GM13976 (cell line): ENCODE measurements around the gene THUMPD3.

Experiments
- DNase-seq: peaks from one replicate; pipeline ENCODE4 v3.0.0; 2012; ENCODE audit warnings: low spot score
- CTCF ChIP-seq: IDR thresholded peaks from 2 replicates; pipeline ENCODE4 v1.5.1; 2012; ENCODE audit warnings: borderline replicate concordance, mild to moderate bottlenecking; ENCODE audit not compliant: insufficient read depth; ENCODE audit errors: extremely low read depth, missing control alignments, control extremely low read depth
- in situ Hi-C: fragments of 300-500 bp; cut with MboI; formaldehyde crosslinking; loops from one replicate; pipeline ENCODE4 v1.12.0; 2022; ENCODE audit warnings: low sequenced_read_pairs, mixed read lengths, inconsistent platforms; ENCODE audit not compliant: unreplicated experiment

Gene THUMPD3

GRCh38 chr3:9379327-9379726 lies 16.5 kb downstream of the THUMPD3 start:
- no peak for TF ChIP-seq CTCF
- in situ Hi-C loops = no loop called here
- DNase-seq = no peak

- in situ Hi-C loops = no loop called here
- no peak for TF ChIP-seq CTCF
- DNase-seq = no peak
Measured at GRCh38 chr3:9380014-9380413, 17.2 kb downstream of the THUMPD3 start.

- no peak for TF ChIP-seq CTCF
- DNase-seq = no peak
- in situ Hi-C loops = no loop called here
Measured at GRCh38 chr3:9384141-9384828, 21.4 kb downstream of the THUMPD3 start.

- in situ Hi-C loops = no loop called here
- DNase-seq = no peak
- TF ChIP-seq CTCF = no peak
Measured at GRCh38 chr3:9385187-9386077, 22.6 kb downstream of the THUMPD3 start.

- in situ Hi-C loops = no loop called here
- DNase-seq = no peak
- TF ChIP-seq CTCF = no peak
Measured at GRCh38 chr3:9386078-9386459, 23.2 kb downstream of the THUMPD3 start.

- TF ChIP-seq CTCF = no peak
- in situ Hi-C loops = no loop called here
- no peak for DNase-seq
Measured at GRCh38 chr3:9386501-9387321, 23.9 kb downstream of the THUMPD3 start.
